HG02642 (cell line): ENCODE data around the gene GRIK3.

Experiments used
- ATAC-seq: cut with Tn5 transposase; IDR thresholded peaks from one replicate; pipeline ENCODE4 v1.9.1; 2021; ENCODE audit warnings: mild to moderate bottlenecking; ENCODE audit not compliant: unreplicated experiment, poor library complexity

The GRIK3 gene

GRCh38 chr1:37047542-37047941 is 13.2 kb upstream of the GRIK3 start:
- no peak for ATAC-seq

- no peak for ATAC-seq
Measured at GRCh38 chr1:37043101-37043500, 8.8 kb upstream of the GRIK3 start.

GRCh38 chr1:37042506-37042905 is 8.2 kb upstream of the GRIK3 start:
- no peak for ATAC-seq

- ATAC-seq = no peak
Measured at GRCh38 chr1:37041483-37041882, 7.2 kb upstream of the GRIK3 start.

DNA sequence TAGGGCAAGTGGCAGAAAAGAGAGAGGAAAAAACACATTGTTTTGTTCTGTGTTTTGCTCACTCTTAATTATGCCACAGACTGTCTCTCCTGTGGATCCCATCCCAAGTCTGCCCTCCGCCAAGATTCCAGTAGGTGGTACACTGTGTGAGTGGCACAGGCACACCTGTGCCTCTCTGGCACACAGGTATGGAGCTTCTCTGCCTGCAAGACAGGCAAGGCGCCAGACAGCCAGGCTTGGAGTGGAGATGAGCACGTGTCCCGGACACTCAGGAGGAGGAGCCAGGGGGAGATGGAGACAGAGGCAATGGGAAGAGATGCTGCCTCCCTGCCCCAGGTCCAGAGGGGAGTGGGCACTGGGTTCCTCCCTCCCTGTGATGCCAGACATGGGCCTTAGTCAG is 6.5 kb upstream of the GRIK3 start:
- ATAC-seq = no peak

DNA sequence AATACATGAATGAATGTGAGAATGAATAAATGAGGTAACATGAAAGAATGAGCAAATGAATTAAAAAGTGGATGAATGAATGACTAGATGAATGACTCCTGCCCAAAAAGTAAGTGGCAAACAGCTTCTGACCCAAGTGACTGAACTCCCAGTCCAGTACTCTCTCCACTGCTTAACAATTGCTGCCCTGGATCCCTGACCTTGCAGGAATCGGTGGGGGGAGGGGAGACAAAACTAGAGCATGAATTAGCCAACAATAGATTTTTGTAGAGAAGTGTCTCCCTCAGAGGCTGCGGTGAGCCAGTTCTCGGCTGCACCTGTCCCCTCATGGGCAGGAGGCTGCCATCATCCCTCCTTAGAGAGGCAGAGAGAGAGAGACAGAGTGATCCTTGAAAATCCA is 5.9 kb upstream of the GRIK3 start:
- ATAC-seq = no peak

- no peak for ATAC-seq
Measured at GRCh38 chr1:37038227-37039093, 4.1 kb upstream of the GRIK3 start.

GRCh38 chr1:37037690-37038089 is 3.4 kb upstream of the GRIK3 start:
- ATAC-seq = no peak

DNA sequence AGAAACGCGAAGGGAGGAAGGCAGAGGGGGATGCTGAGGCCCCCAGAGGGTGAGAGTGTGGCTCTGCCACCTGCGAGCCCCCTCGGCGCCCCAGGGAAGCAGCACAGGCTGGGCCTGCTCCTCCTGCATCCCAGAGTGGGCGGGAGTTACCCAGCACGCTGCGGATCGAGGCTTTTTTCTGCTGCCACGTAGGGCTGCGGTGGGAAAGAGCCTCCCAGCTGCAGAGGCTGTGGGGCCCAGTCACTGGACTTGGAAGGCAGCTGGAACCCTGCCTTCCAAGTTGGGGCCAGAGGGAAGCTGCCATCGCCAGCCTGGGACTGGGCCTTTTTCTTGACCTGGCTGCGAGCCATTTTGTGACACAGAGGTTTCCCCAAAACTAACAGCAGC is 2.3 kb upstream of the GRIK3 start:
- ATAC-seq = no peak

- ATAC-seq = no peak
Measured at GRCh38 chr1:37035796-37036666, 1.7 kb upstream of the GRIK3 start.

DNA sequence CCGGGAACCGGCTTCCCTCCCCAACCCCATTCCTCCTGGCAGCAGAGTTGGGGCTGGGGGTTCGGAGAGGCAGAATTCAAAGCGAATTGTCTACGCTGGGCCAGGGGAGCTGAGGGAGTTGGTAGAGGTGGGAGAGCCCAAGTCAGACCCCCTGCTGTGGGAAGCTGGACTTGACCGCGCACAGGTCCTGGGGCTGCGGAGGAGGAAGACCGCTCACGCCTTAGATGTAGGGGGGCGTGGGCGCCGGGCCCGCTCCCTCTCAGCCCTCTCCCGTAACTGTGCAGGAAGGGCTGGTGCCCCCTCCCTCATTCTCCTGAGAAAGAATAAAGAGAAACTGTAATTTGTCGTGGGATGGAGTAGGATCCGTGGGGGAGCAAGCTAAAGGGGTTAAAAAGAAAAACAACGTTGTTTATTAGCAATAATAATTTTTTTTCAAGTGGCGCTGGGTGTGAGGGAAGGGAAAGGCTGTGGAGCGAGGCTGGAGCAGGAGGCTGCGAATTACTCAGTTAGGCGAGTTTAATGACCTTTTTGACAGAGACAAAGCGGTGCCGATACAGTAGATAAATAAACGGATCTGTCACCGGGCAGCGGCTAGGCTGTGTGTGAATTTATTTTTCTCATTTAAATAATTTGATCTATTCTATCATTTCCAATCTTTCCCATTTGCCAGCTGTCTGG is 838 bp upstream of the GRIK3 start:
- ATAC-seq = no peak

GRCh38 chr1:37033355-37034101 is 787 bp downstream of the GRIK3 start:
- no peak for ATAC-seq

DNA sequence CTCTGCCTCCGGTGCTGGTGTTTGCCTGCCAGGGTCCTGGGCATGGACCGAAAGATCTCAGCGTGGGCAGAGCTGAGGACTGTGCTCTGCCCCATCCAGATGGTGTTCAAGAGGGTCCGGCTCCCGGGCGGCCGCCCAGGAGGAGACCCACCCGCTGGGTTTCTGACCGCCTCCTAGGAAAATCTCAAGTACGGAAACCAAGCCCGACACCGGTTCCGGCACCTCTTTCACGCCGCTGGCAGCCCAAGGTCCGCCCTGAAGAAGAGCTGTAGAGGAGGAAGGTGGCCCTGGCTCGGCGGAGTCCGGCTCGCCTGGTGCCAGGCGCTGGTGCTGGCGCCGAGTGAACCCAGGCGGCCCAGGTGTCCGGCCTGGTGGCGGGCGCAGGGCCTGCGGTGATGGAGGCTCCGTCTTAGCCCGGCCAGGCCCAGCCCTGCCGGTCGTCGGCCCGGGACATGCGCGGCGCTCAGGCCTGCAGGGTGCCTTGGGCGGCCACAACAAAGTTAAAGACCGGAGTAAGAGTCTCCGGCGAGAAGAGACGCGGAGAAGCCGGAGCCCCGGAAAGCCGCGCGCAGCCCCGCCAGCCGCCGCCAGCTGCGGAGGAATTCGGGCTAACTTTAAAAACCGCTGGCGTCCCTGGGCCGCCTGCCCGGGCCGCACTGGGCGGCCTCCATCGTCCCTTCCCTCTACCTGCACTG is 1.5 kb downstream of the GRIK3 start:
- ATAC-seq = no peak

- ATAC-seq = no peak
Measured at GRCh38 chr1:37031871-37032270, 2.4 kb downstream of the GRIK3 start.

GRCh38 chr1:37031429-37031828 is 2.9 kb downstream of the GRIK3 start:
- ATAC-seq = no peak

- no peak for ATAC-seq
Measured at GRCh38 chr1:37028981-37029617, 5.2 kb downstream of the GRIK3 start.

DNA sequence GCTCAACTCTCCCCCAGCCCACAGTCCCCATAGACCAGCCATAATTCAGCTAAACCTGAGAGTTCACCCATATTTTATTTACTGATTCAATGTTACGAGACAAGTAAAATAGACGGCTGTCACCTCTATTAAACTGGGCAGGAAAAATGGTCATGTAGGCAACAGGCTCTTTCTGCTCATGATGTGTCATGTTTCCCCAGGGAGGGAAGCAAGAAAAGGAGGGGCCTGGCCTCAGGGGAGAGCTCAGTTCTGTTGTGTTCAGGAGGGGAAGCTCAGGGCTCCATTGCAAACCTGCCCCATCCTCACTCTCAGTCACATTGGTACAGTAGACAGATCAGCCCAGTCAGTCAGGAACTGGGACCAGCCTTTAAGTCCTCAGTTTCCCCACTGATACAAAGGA is 12.8 kb downstream of the GRIK3 start:
- no peak for ATAC-seq

GRCh38 chr1:37020653-37021277 is 13.6 kb downstream of the GRIK3 start:
- no peak for ATAC-seq

DNA sequence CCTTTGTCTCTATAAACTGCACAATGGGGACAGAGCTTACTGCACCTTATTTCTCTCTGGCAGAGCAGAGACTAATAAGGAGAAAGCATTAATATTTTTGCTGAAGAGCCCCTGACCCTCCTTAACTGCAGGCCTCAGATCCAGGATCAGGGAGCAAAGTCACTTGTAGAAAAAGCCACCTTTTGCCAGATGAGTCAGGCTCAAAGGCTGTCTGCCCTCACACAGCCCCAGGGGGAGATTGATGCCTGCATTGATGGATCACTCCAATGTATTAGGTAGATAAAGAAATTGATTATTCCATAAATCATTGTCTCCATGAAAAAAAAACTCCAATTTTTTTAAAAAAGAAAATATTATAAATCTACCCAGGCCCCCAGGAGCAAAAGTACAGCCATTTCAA is 15.8 kb downstream of the GRIK3 start:
- ATAC-seq = no peak
